CD8-positive, alpha-beta memory T cell (primary cell): ENCODE data around the gene SEC14L2. TPM values are rescaled to one million over a fixed set of nuclear protein-coding genes. Genes with fewer than 3 reads are reported as not detected.

ENCODE experiments used
- CTCF ChIA-PET: fragments of 350-600 bp; sonication (Branson Sonifier 250); formaldehyde crosslinking; loops from one replicate; lab custom pipeline; 2021; ENCODE audit warnings: antibody characterized with exemption; lab: Charles Lee
- POLR2A ChIA-PET: fragments of 350-600 bp; sonication (Branson Sonifier 250); formaldehyde crosslinking; loops from one replicate; lab custom pipeline; 2021; ENCODE audit warnings: antibody characterized with exemption; lab: Charles Lee
- DNase-seq, 5 donors: peaks; one replicate each; pipeline versions ENCODE4 v3.0.0 to v3.0.0-alpha.2; 2020 to 2022; ENCODE audit warnings: mixed read lengths in 1 of 5
- H3K27ac ChIP-seq: one replicate; pipeline ENCODE4 v1.7.0; 2013; ENCODE audit warnings: low read depth, mild to moderate bottlenecking, low read length, moderate library complexity
- H3K27me3 ChIP-seq: 2 replicates; pipeline ENCODE4 v1.7.0; 2013; ENCODE audit warnings: low read length, mild to moderate bottlenecking; ENCODE audit not compliant: insufficient read depth, poor library complexity, severe bottlenecking
- H3K36me3 ChIP-seq: 2 replicates; pipeline ENCODE4 v1.7.0; 2013; ENCODE audit warnings: mild to moderate bottlenecking, low read length, moderate library complexity; ENCODE audit not compliant: insufficient read depth
- H3K4me1 ChIP-seq: 2 replicates; pipeline ENCODE4 v1.7.0; 2013; ENCODE audit warnings: mild to moderate bottlenecking, low read length, moderate library complexity; ENCODE audit not compliant: insufficient read depth
- H3K4me3 ChIP-seq: 2 replicates; pipeline ENCODE4 v1.7.0; 2013; ENCODE audit warnings: mild to moderate bottlenecking, low read length
- H3K9me3 ChIP-seq: 2 replicates; pipeline ENCODE4 v1.7.0; 2013; ENCODE audit warnings: mild to moderate bottlenecking, low read length
- H3K27ac Mint-ChIP-seq, 8 donors: one replicate each; pipeline ENCODE4 v1.8.0; 2020 to 2021; ENCODE audit warnings: mixed read lengths in 8 of 8, mild to moderate bottlenecking in 6 of 8, inconsistent platforms in 3 of 8, moderate library complexity in 3 of 8
- H3K27me3 Mint-ChIP-seq, 2 donors: one replicate each; pipeline ENCODE4 v1.8.0; 2020 to 2021; ENCODE audit warnings: mixed read lengths in 2 of 2, mild to moderate bottlenecking in 1 of 2, moderate library complexity in 1 of 2
- H3K36me3 Mint-ChIP-seq, 3 donors: one replicate each; pipeline ENCODE4 v1.8.0; 2020 to 2021; ENCODE audit warnings: mixed read lengths in 3 of 3, inconsistent platforms in 1 of 3, mild to moderate bottlenecking in 1 of 3
- H3K4me1 Mint-ChIP-seq, 3 donors: one replicate each; pipeline ENCODE4 v1.8.0; 2020 to 2021; ENCODE audit warnings: mixed read lengths in 3 of 3, inconsistent platforms in 1 of 3, mild to moderate bottlenecking in 1 of 3
- H3K4me3 Mint-ChIP-seq, 7 donors: one replicate each; pipeline ENCODE4 v1.8.0; 2020 to 2021; ENCODE audit warnings: mixed read lengths in 7 of 7, mild to moderate bottlenecking in 6 of 7, moderate library complexity in 4 of 7, inconsistent platforms in 2 of 7
- H3K9me3 Mint-ChIP-seq, 5 donors: one replicate each; pipeline ENCODE4 v1.8.0; 2020 to 2022; ENCODE audit warnings: mixed read lengths in 5 of 5, mild to moderate bottlenecking in 3 of 5, moderate library complexity in 2 of 5, inconsistent platforms in 1 of 5
- polyA plus RNA-seq: library from polyadenylated mRNA; unstranded; fragments of 300-500 nt; fragmentation: Illumina TruSeq; gene quantifications from one replicate; pipeline ENCODE4 v1.2.3, GENCODE V29; 2021
- total RNA-seq, 2 experiments: library from RNA; stranded (reverse); gene quantifications; one replicate each; pipeline ENCODE4 v1.2.3, GENCODE V29; 2021

Gene SEC14L2
- total and polyA plus RNA-seq, 3 experiments from 2014 or later, result 4.4 to 4.9 (median 4.6) TPM

GRCh38 chr22:30392661-30393321 lies 4.0 kb upstream of the SEC14L2 start:
- Histone ChIP-seq H3K27me3 (peaks cover 8% of the 10 kb centered on the region), H3K4me1 (peaks cover 33% of the 10 kb centered on the region), H3K36me3 (no peaks in the 10 kb centered on the region), H3K27ac (no peak overlapping the region), H3K9me3 (no peaks in the 10 kb centered on the region), H3K4me3 (no peak overlapping the region)
- H3K9me3 Mint-ChIP-seq, result no peaks in the 10 kb centered on the region
- H3K27me3 Mint-ChIP-seq, result peaks cover 20 to 44% of the 10 kb centered on the region in 2 donors
- peak in 1 of 5 donors; percentile 36 for DNase-seq
- H3K36me3 Mint-ChIP-seq, result no peaks in the 10 kb centered on the region
- H3K4me1 Mint-ChIP-seq, result peaks cover 14 to 23% (median 18%) of the 10 kb centered on the region in 3 donors
- POLR2A ChIA-PET, result interaction anchor here (1.7 kb wide), 1 partner anchor 105 kb away, joined by 6 read pairs; the partner anchor contains the start of gene CASTOR1
- CTCF ChIA-PET, result interaction anchor here (1.0 to 11.0 kb wide), 9 partner anchors 31 to 285 kb away, joined by 3 to 246 read pairs (median 4); partner anchors contain the start of genes CASTOR1 and MTFP1
- no peak overlapping the region for H3K4me3 Mint-ChIP-seq
- peak overlapping the region in 1 of 8 donors; percentile 35 for H3K27ac Mint-ChIP-seq

GRCh38 chr22:30393322-30393680 lies 3.5 kb upstream of the SEC14L2 start:
- Mint-ChIP-seq H3K4me3 (no peak overlapping the region), H3K27ac (peak overlapping the region in 1 of 8 donors; percentile 63), H3K9me3 (no peaks in the 10 kb centered on the region), H3K4me1 (peaks cover 20 to 29% (median 23%) of the 10 kb centered on the region in 3 donors), H3K36me3 (no peaks in the 10 kb centered on the region), H3K27me3 (peaks cover 22 to 49% of the 10 kb centered on the region in 2 donors)
- ChIA-PET POLR2A (no interaction called here), CTCF (interaction anchor here (1.3 to 6.4 kb wide), 4 partner anchors 30 to 97 kb away, joined by 3 to 68 read pairs (median 4); no protein-coding TSS in a partner anchor)
- Histone ChIP-seq H3K27ac (no peak overlapping the region), H3K36me3 (no peaks in the 10 kb centered on the region), H3K9me3 (no peaks in the 10 kb centered on the region), H3K27me3 (peaks cover 12% of the 10 kb centered on the region), H3K4me3 (no peak overlapping the region), H3K4me1 (peaks cover 38% of the 10 kb centered on the region)
- DNase-seq, result no peak

GRCh38 chr22:30393885-30394284 lies 2.9 kb upstream of the SEC14L2 start:
- ChIA-PET POLR2A (no interaction called here), CTCF (interaction anchor here (1.2 to 1.5 kb wide), 3 partner anchors 30 to 106 kb away, joined by 3 to 4 read pairs (median 3); no protein-coding TSS in a partner anchor)
- peaks cover 26 to 52% of the 10 kb centered on the region in 2 donors for H3K27me3 Mint-ChIP-seq

GRCh38 chr22:30397656-30398635 lies 1.1 kb downstream of the SEC14L2 start:
- Histone ChIP-seq H3K36me3 (no peaks in the 10 kb centered on the region), H3K27ac (no peak overlapping the region), H3K27me3 (peaks cover 12% of the 10 kb centered on the region), H3K4me3 (peak overlapping the region; percentile 24), H3K9me3 (no peaks in the 10 kb centered on the region), H3K4me1 (peaks cover 34% of the 10 kb centered on the region)
- H3K27me3 Mint-ChIP-seq, result peaks cover 24 to 42% of the 10 kb centered on the region in 2 donors
- DNase-seq, result no peak
- peak overlapping the region; percentile 59 to 93 (median 81) for H3K4me3 Mint-ChIP-seq
- peak overlapping the region in 5 of 8 donors; percentile 51 to 91 (median 66) for H3K27ac Mint-ChIP-seq
- ChIA-PET POLR2A (interaction anchor here (1.3 kb wide), 1 partner anchor 26 kb away, joined by 3 read pairs; no protein-coding TSS in a partner anchor), CTCF (interaction anchor here (0.8 to 2.6 kb wide), 3 partner anchors 10 to 87 kb away, joined by 3 to 12 read pairs (median 3); no protein-coding TSS in a partner anchor)
- H3K36me3 Mint-ChIP-seq, result no peaks in the 10 kb centered on the region
- H3K9me3 Mint-ChIP-seq, result no peaks in the 10 kb centered on the region
- H3K4me1 Mint-ChIP-seq, result peaks cover 24 to 31% (median 25%) of the 10 kb centered on the region in 3 donors

More at GRCh38 chr22:30393885-30394284, 2.9 kb upstream of the SEC14L2 start:
- Mint-ChIP-seq H3K4me1 (peaks cover 25 to 34% (median 29%) of the 10 kb centered on the region in 3 donors), H3K4me3 (peak overlapping the region in 1 of 7 donors; percentile 21), H3K9me3 (no peaks in the 10 kb centered on the region), H3K27ac (peak overlapping the region in 2 of 8 donors; percentile 23 to 78), H3K36me3 (no peaks in the 10 kb centered on the region)
- peaks cover 12% of the 10 kb centered on the region for H3K27me3 ChIP-seq
- peaks cover 44% of the 10 kb centered on the region for H3K4me1 ChIP-seq
- H3K9me3 ChIP-seq, result no peaks in the 10 kb centered on the region
- no peaks in the 10 kb centered on the region for H3K36me3 ChIP-seq
- no peak for DNase-seq
- H3K4me3 ChIP-seq, result no peak overlapping the region
- no peak overlapping the region for H3K27ac ChIP-seq

GRCh38 chr22:30398685-30399680 lies 2.2 kb downstream of the SEC14L2 start:
- Mint-ChIP-seq H3K4me1 (peaks cover 24 to 31% (median 25%) of the 10 kb centered on the region in 3 donors), H3K27ac (peak overlapping the region in 5 of 8 donors; percentile 41 to 74 (median 52)), H3K4me3 (peak overlapping the region; percentile 8 to 81 (median 66)), H3K9me3 (no peaks in the 10 kb centered on the region), H3K36me3 (no peaks in the 10 kb centered on the region), H3K27me3 (peaks cover 16 to 34% of the 10 kb centered on the region in 2 donors)
- Histone ChIP-seq H3K4me1 (peaks cover 30% of the 10 kb centered on the region), H3K9me3 (no peaks in the 10 kb centered on the region), H3K36me3 (no peaks in the 10 kb centered on the region), H3K27ac (no peak overlapping the region), H3K4me3 (no peak overlapping the region), H3K27me3 (peaks cover 12% of the 10 kb centered on the region)
- CTCF ChIA-PET, result interaction anchor here (1.0 to 2.6 kb wide), 3 partner anchors 11 to 110 kb away, joined by 3 to 12 read pairs (median 3); partner anchors contain the start of gene CASTOR1
- POLR2A ChIA-PET, result no interaction called here
- peak in 1 of 5 donors; percentile 21 for DNase-seq

- POLR2A ChIA-PET, result no interaction called here
- H3K4me3 Mint-ChIP-seq, result no peak overlapping the region
These were observed 2.9 kb downstream of the SEC14L2 start for GRCh38 chr22:30399718-30400117.

More at GRCh38 chr22:30399718-30400117, 2.9 kb downstream of the SEC14L2 start:
- Histone ChIP-seq H3K36me3 (no peaks in the 10 kb centered on the region), H3K27ac (no peak overlapping the region), H3K9me3 (no peaks in the 10 kb centered on the region), H3K27me3 (peaks cover 12% of the 10 kb centered on the region), H3K4me3 (no peak overlapping the region), H3K4me1 (peaks cover 30% of the 10 kb centered on the region)
- Mint-ChIP-seq H3K9me3 (no peaks in the 10 kb centered on the region), H3K36me3 (no peaks in the 10 kb centered on the region), H3K27me3 (peaks cover 15 to 32% of the 10 kb centered on the region in 2 donors), H3K27ac (no peak overlapping the region), H3K4me1 (peaks cover 24 to 31% (median 25%) of the 10 kb centered on the region in 3 donors)
- CTCF ChIA-PET, result interaction anchor here (1.3 kb wide), 1 partner anchor 111 kb away, joined by 3 read pairs; the partner anchor contains the start of gene CASTOR1
- DNase-seq, result no peak
